GM21390 (cell line): ENCODE data around the gene WDR88.

Experiments used
- ATAC-seq: cut with Tn5 transposase; IDR thresholded peaks from one replicate; pipeline ENCODE4 v1.9.1; 2021; ENCODE audit not compliant: unreplicated experiment

Gene WDR88

GRCh38 chr19:33132021-33132420 is at the start of gene WDR88:
Gene WDR88, plus strand, starts transcription at chr19:33132114. Its CDS starts 56 bp downstream, at chr19:33132170.
- no peak for ATAC-seq

GRCh38 chr19:33085570-33086128 is 46.3 kb upstream of the WDR88 start:
- no peak for ATAC-seq

GRCh38 chr19:33086955-33087354 is 45.0 kb upstream of the WDR88 start:
- ATAC-seq: no peak

GRCh38 chr19:33089010-33089409 is 42.9 kb upstream of the WDR88 start:
- ATAC-seq: no peak

GRCh38 chr19:33090179-33090578 is 41.7 kb upstream of the WDR88 start:
- ATAC-seq: no peak

- no peak for ATAC-seq
These were observed 38.3 kb upstream of the WDR88 start for GRCh38 chr19:33093420-33094210.

GRCh38 chr19:33094436-33095067 is 37.4 kb upstream of the WDR88 start:
- no peak for ATAC-seq

GRCh38 chr19:33096005-33096404 is 35.9 kb upstream of the WDR88 start:
- ATAC-seq: no peak

GRCh38 chr19:33098055-33098534 is 33.8 kb upstream of the WDR88 start:
- ATAC-seq: no peak

GRCh38 chr19:33100894-33101644 is 30.8 kb upstream of the WDR88 start:
- ATAC-seq: no peak

GRCh38 chr19:33102893-33103292 is 29.0 kb upstream of the WDR88 start:
- no peak for ATAC-seq

GRCh38 chr19:33108161-33108560 is 23.8 kb upstream of the WDR88 start:
- no peak for ATAC-seq

GRCh38 chr19:33110137-33110910 is 21.6 kb upstream of the WDR88 start:
- ATAC-seq: no peak

GRCh38 chr19:33111587-33111986 is 20.3 kb upstream of the WDR88 start:
- ATAC-seq: no peak

GRCh38 chr19:33114312-33114711 is 17.6 kb upstream of the WDR88 start:
- no peak for ATAC-seq

GRCh38 chr19:33117501-33117900 is 14.4 kb upstream of the WDR88 start:
- no peak for ATAC-seq

GRCh38 chr19:33118643-33119042 is 13.3 kb upstream of the WDR88 start:
- no peak for ATAC-seq

- no peak for ATAC-seq
These were observed 7.5 kb upstream of the WDR88 start for GRCh38 chr19:33124207-33125098.

GRCh38 chr19:33125929-33126388 is 6.0 kb upstream of the WDR88 start:
- ATAC-seq: peak; percentile 57
